Smooth muscle cell (in vitro differentiated cells): ENCODE results near the gene HOXB1. TPM values are rescaled to one million over a fixed set of nuclear protein-coding genes. Genes with fewer than 3 reads are reported as not detected.

Source experiments
- DNase-seq: peaks from one replicate; lab custom pipeline; 2025; ENCODE audit not compliant: unreplicated experiment; lab: John Stamatoyannopoulos, UW
- H2AFZ ChIP-seq: fragments of 200-600 bp; sonication (generic); 2 replicates; pipeline ENCODE4 v1.6.0; 2016; ENCODE audit warnings: antibody characterized with exemption, low read depth, mild to moderate bottlenecking
- H3F3A ChIP-seq: fragments of 200-600 bp; sonication (generic); 2 replicates; pipeline ENCODE4 v1.6.0; 2017; ENCODE audit warnings: antibody characterized with exemption, low read depth
- H3K27ac ChIP-seq: fragments of 200-600 bp; sonication (generic); 2 replicates; pipeline ENCODE4 v1.5.1; 2016; ENCODE audit warnings: low read depth, mild to moderate bottlenecking
- H3K27me3 ChIP-seq: fragments of 200-600 bp; sonication (generic); 2 replicates; pipeline ENCODE4 v1.6.1; 2016; ENCODE audit warnings: low read depth, mild to moderate bottlenecking
- H3K36me3 ChIP-seq: fragments of 200-600 bp; sonication (generic); 2 replicates; pipeline ENCODE4 v1.5.1; 2016; ENCODE audit warnings: low read depth
- H3K4me1 ChIP-seq: fragments of 200-600 bp; sonication (generic); 2 replicates; pipeline ENCODE4 v1.5.1; 2016; ENCODE audit warnings: low read depth
- H3K4me2 ChIP-seq: fragments of 200-600 bp; sonication (generic); 2 replicates; pipeline ENCODE4 v1.6.0; 2016; ENCODE audit warnings: mild to moderate bottlenecking
- H3K4me3 ChIP-seq: fragments of 200-600 bp; sonication (generic); 2 replicates; pipeline ENCODE4 v1.5.1; 2016; ENCODE audit warnings: mild to moderate bottlenecking
- H3K79me2 ChIP-seq: fragments of 200-600 bp; sonication (generic); 2 replicates; pipeline ENCODE4 v1.6.0; 2016; ENCODE audit warnings: low read depth, mild to moderate bottlenecking
- H3K9ac ChIP-seq: fragments of 200-600 bp; sonication (generic); 2 replicates; pipeline ENCODE4 v1.6.0; 2016; ENCODE audit warnings: low read depth
- H3K9me3 ChIP-seq: fragments of 200-600 bp; sonication (generic); replicated peaks from 2 replicates; pipeline ENCODE4 v1.5.1; 2016; ENCODE audit warnings: low read depth
- H4K20me1 ChIP-seq: fragments of 200-600 bp; sonication (generic); 2 replicates; pipeline ENCODE4 v1.6.0; 2016; ENCODE audit warnings: low read depth
- CTCF ChIP-seq: fragments of 200-600 bp; sonication (generic); IDR thresholded peaks from 2 replicates; pipeline ENCODE4 v1.5.1; 2017; ENCODE audit warnings: borderline replicate concordance, mild to moderate bottlenecking, antibody characterized with exemption; ENCODE audit not compliant: insufficient read depth, poor library complexity, severe bottlenecking
- WGBS: methylation state at CpG from one replicate; pipeline ENCODE4 v1.1.7; 2016; ENCODE audit warnings: low lambda C conversion rate; 5-methylcytosine and 5-hydroxymethylcytosine counted together
- polyA plus RNA-seq: library from polyadenylated mRNA; unstranded; fragments of >200 nt; fragmentation: Nextera tagmentation; extraction: Ambion mirVana; gene quantifications from 2 replicates; pipeline ENCODE4 v1.2.1, GENCODE V29; 2016
- total RNA-seq: library from RNA; depleted of rRNA; stranded (reverse); fragments of >200 nt; gene quantifications from 2 replicates; pipeline ENCODE4 v1.2.3, GENCODE V29; 2014

HOXB1 gene
- total and polyA plus RNA-seq, 2 experiments from 2014 or later, result not detected

- Histone ChIP-seq H3K4me1 (no peaks in the 10 kb centered on the region), H2AFZ (no peak overlapping the region), H3K79me2 (peaks cover 22% of the 10 kb centered on the region), H3K4me2 (no peak overlapping the region), H3K9ac (no peak overlapping the region), H4K20me1 (peaks cover 99% of the 10 kb centered on the region), H3K36me3 (no peaks in the 10 kb centered on the region), H3K4me3 (no peak overlapping the region), H3K27ac (no peak overlapping the region), H3K9me3 (no peaks in the 10 kb centered on the region), H3F3A (no peaks in the 10 kb centered on the region), H3K27me3 (peaks cover 73% of the 10 kb centered on the region)
- WGBS, result 81% methylated on average over 2 of the region's 2 CpGs
- no peak for DNase-seq
- TF ChIP-seq CTCF, result no peak
Measured at GRCh38 chr17:48558831-48559121, 28.0 kb upstream of the HOXB1 start.

GRCh38 chr17:48558057-48558830 lies 27.4 kb upstream of the HOXB1 start:
- Histone ChIP-seq H3K27ac (no peak overlapping the region), H3K4me3 (no peak overlapping the region), H3K9ac (no peak overlapping the region), H4K20me1 (peaks cover 98% of the 10 kb centered on the region), H3K36me3 (no peaks in the 10 kb centered on the region), H3K9me3 (no peaks in the 10 kb centered on the region), H2AFZ (no peak overlapping the region), H3K4me1 (no peaks in the 10 kb centered on the region), H3K27me3 (peaks cover 73% of the 10 kb centered on the region), H3K79me2 (peaks cover 20% of the 10 kb centered on the region), H3F3A (no peaks in the 10 kb centered on the region), H3K4me2 (no peak overlapping the region)
- DNase-seq, result no peak
- 76% methylated on average over 13 of the region's 13 CpGs for WGBS
- no peak for TF ChIP-seq CTCF

- Histone ChIP-seq H3K4me1 (no peaks in the 10 kb centered on the region), H3K9me3 (no peaks in the 10 kb centered on the region), H3K9ac (no peak overlapping the region), H3K27me3 (peaks cover 69% of the 10 kb centered on the region), H2AFZ (no peak overlapping the region), H3F3A (no peaks in the 10 kb centered on the region), H3K79me2 (peaks cover 14% of the 10 kb centered on the region), H3K27ac (no peak overlapping the region), H3K36me3 (no peaks in the 10 kb centered on the region), H4K20me1 (peaks cover 89% of the 10 kb centered on the region), H3K4me3 (no peak overlapping the region), H3K4me2 (no peak overlapping the region)
- DNase-seq, result no peak
- no peak for TF ChIP-seq CTCF
- 70% methylated on average over 7 of the region's 7 CpGs for WGBS
Measured at GRCh38 chr17:48556576-48557401, 26.0 kb upstream of the HOXB1 start.
